IMR-90 (cell line): Measurements from ENCODE around the gene SDS. TPM values are rescaled to one million over a fixed set of nuclear protein-coding genes. Genes with fewer than 3 reads are reported as not detected.

Experiments
- ATAC-seq: fragments of 200-7000 bp; cut with Tn5 transposase; 2 replicates; pipeline ENCODE4 v1.9.1; 2020; ENCODE audit warnings: low read depth, mild to moderate bottlenecking, moderate library complexity
- BruUV-seq: library from RNA; stranded (reverse); fragments of 400-500 nt; replicated peaks from 2 replicates; lab custom pipeline; 2021; lab: Mats Ljungman, UMichigan
- CTCF ChIA-PET: fragments of 300-600 bp; formaldehyde crosslinking; extraction: SDS; loops from one replicate; lab custom pipeline; 2021; ENCODE audit warnings: antibody characterized with exemption; lab: Yijun Ruan, JAX
- POLR2A ChIA-PET: fragments of 300-600 bp; sonication (Branson Sonifier 250); formaldehyde crosslinking; loops from one replicate; lab custom pipeline; 2022; ENCODE audit warnings: antibody characterized with exemption; ENCODE audit not compliant: unreplicated experiment; lab: Charles Lee
- DNase-seq: peaks from one replicate; pipeline ENCODE4 v3.0.0; 2013
- H2AFZ ChIP-seq: replicated peaks from 2 replicates; pipeline ENCODE3; 2013; ENCODE audit warnings: low read length, mild to moderate bottlenecking; ENCODE audit not compliant: poor library complexity
- H2AK5ac ChIP-seq: 2 replicates; pipeline ENCODE4 v1.6.1; 2013; ENCODE audit warnings: low read depth, low read length, inconsistent platforms
- H2AK9ac ChIP-seq: replicated peaks from 2 replicates; pipeline ENCODE3; 2013; ENCODE audit warnings: mild to moderate bottlenecking, low read depth, low read length, moderate library complexity; ENCODE audit not compliant: poor library complexity
- H2BK120ac ChIP-seq: 2 replicates; pipeline ENCODE4 v1.6.1; 2013; ENCODE audit warnings: low read depth, low read length, inconsistent platforms
- H2BK15ac ChIP-seq: 3 replicates; pipeline ENCODE4 v1.6.1; 2013; ENCODE audit warnings: low read depth, low read length, inconsistent platforms
- H2BK20ac ChIP-seq: 2 replicates; pipeline ENCODE4 v1.6.1; 2013; ENCODE audit warnings: low read depth, mild to moderate bottlenecking, inconsistent platforms, low read length, moderate library complexity
- H2BK5ac ChIP-seq: 2 replicates; pipeline ENCODE4 v1.6.1; 2013; ENCODE audit warnings: mild to moderate bottlenecking, low read depth, low read length, inconsistent platforms; ENCODE audit not compliant: poor library complexity, severe bottlenecking
- H3K14ac ChIP-seq: replicated peaks from 2 replicates; pipeline ENCODE4 v1.6.1; 2013; ENCODE audit warnings: low read depth, low read length, inconsistent platforms
- H3K18ac ChIP-seq: 2 replicates; pipeline ENCODE4 v1.6.1; 2013; ENCODE audit warnings: low read depth, low read length, control low read depth
- H3K23ac ChIP-seq: 2 replicates; pipeline ENCODE4 v1.6.1; 2013; ENCODE audit warnings: low read depth, low read length, inconsistent platforms
- H3K27ac ChIP-seq: 2 replicates; pipeline ENCODE4 v1.5.1; 2013; ENCODE audit warnings: mild to moderate bottlenecking, control low read depth, low read length; ENCODE audit not compliant: insufficient read depth
- H3K27me3 ChIP-seq: 2 replicates; pipeline ENCODE4 v1.6.1; 2013; ENCODE audit warnings: low read length; ENCODE audit not compliant: control insufficient read depth, insufficient read depth
- H3K36me3 ChIP-seq: 2 replicates; pipeline ENCODE4 v1.6.1; 2013; ENCODE audit warnings: low read length, mixed read lengths; ENCODE audit not compliant: control insufficient read depth, insufficient read depth
- H3K4ac ChIP-seq: 2 replicates; pipeline ENCODE4 v1.6.1; 2013; ENCODE audit warnings: low read depth, low read length, inconsistent platforms
- H3K4me1 ChIP-seq: 2 replicates; pipeline ENCODE4 v1.6.1; 2013; ENCODE audit warnings: low read length, mixed read lengths; ENCODE audit not compliant: control insufficient read depth, insufficient read depth
- H3K4me2 ChIP-seq: 2 replicates; pipeline ENCODE4 v1.6.1; 2013; ENCODE audit warnings: low read depth, mild to moderate bottlenecking, control low read depth, low read length, moderate library complexity
- H3K4me3 ChIP-seq: 2 replicates; pipeline ENCODE4 v1.5.1; 2013; ENCODE audit warnings: low read depth, mild to moderate bottlenecking, control low read depth, low read length, moderate library complexity; ENCODE audit not compliant: insufficient read depth
- H3K56ac ChIP-seq: 2 replicates; pipeline ENCODE4 v1.6.1; 2013; ENCODE audit warnings: low read length, inconsistent platforms; ENCODE audit not compliant: insufficient read depth; ENCODE audit errors: extremely low read depth
- H3K79me1 ChIP-seq, 2 experiments: 2 replicates each; pipeline ENCODE4 v1.6.1; 2013; ENCODE audit warnings: low read length in 2 of 2, inconsistent platforms in 1 of 2, low read depth in 1 of 2
- H3K9ac ChIP-seq: 2 replicates; pipeline ENCODE4 v1.6.1; 2013; ENCODE audit warnings: low read depth, low read length, control low read depth
- H3K9me1 ChIP-seq: 2 replicates; pipeline ENCODE4 v1.6.1; 2013; ENCODE audit warnings: low read length, inconsistent platforms; ENCODE audit not compliant: insufficient read depth
- H3K9me3 ChIP-seq: 2 replicates; pipeline ENCODE4 v1.6.1; 2013; ENCODE audit warnings: low read length; ENCODE audit not compliant: control insufficient read depth, insufficient read depth
- H4K20me1 ChIP-seq: 2 replicates; pipeline ENCODE4 v1.6.1; 2013; ENCODE audit warnings: low read length, inconsistent platforms; ENCODE audit not compliant: insufficient read depth
- H4K5ac ChIP-seq: 2 replicates; pipeline ENCODE4 v1.6.1; 2013; ENCODE audit warnings: mild to moderate bottlenecking, low read depth, low read length, control low read depth
- H4K8ac ChIP-seq, 2 experiments: 2 replicates each; pipeline ENCODE4 v1.6.1; 2013; ENCODE audit warnings: low read depth in 2 of 2, low read length in 2 of 2, control low read depth in 1 of 2, inconsistent platforms in 1 of 2
- H4K91ac ChIP-seq: 2 replicates; pipeline ENCODE4 v1.6.1; 2013; ENCODE audit warnings: low read depth, low read length, inconsistent platforms; ENCODE audit not compliant: insufficient read depth
- CTCF ChIP-seq: conservative IDR thresholded peaks from 2 replicates; pipeline ENCODE4 v1.5.1; 2012; ENCODE audit warnings: mild to moderate bottlenecking, low read depth, low read length, improper control_type of control experiment
- MXI1 ChIP-seq: IDR thresholded peaks from 2 replicates; pipeline ENCODE4 v1.6.1; 2012; ENCODE audit warnings: low read depth, mild to moderate bottlenecking, low read length, moderate library complexity, borderline replicate concordance
- RAD21 ChIP-seq: IDR thresholded peaks from 2 replicates; pipeline ENCODE4 v1.6.1; 2012; ENCODE audit warnings: low read length, improper control_type of control experiment
- SMC3 ChIP-seq: fragments of 150-350 bp; IDR thresholded peaks from 2 replicates; pipeline ENCODE4 v1.6.1; 2016; ENCODE audit warnings: low read depth, mild to moderate bottlenecking, antibody characterized with exemption, low read length, moderate library complexity
- WGBS, 2 experiments: methylation state at CpG; one replicate each; pipeline versions ENCODE4 v1.1.5 to v1.1.7; 2013; ENCODE audit warnings: missing lambda C conversion rate in 2 of 2; ENCODE audit not compliant: insufficient read length in 1 of 2; ENCODE audit errors: extremely low coverage in 2 of 2; 5-methylcytosine and 5-hydroxymethylcytosine counted together
- dilution Hi-C: fragments of 300-500 bp; cut with HindIII; formaldehyde crosslinking; loops from one replicate; pipeline ENCODE4 v1.14.3; 2018; ENCODE audit warnings: low sequenced_read_pairs; ENCODE audit not compliant: unreplicated experiment
- in situ Hi-C: fragments of 300-500 bp; cut with MboI; formaldehyde crosslinking; loops from 3 replicates; pipeline ENCODE4 v1.14.3; 2019; ENCODE audit warnings: low sequenced_read_pairs, inconsistent platforms, mixed read lengths
- intact Hi-C: fragments of 100-400 bp; cut with micrococcal nuclease; formaldehyde crosslinking; loops from 2 replicates; pipeline ENCODE4 v1.10.0; 2022
- polyA plus RNA-seq, 3 experiments: library from polyadenylated mRNA; depleted of rRNA; stranded (reverse); fragments of >200 nt; gene quantifications; 2 replicates each; pipeline ENCODE4 v1.2.3, GENCODE V29; 2012; ENCODE audit warnings: low replicate concordance in 1 of 3
- total RNA-seq: library from RNA; depleted of rRNA; stranded (reverse); fragments of >200 nt; gene quantifications from 2 replicates; pipeline ENCODE4 v1.2.3, GENCODE V29; 2012

SDS gene
- total and polyA plus RNA-seq, 2 of the 4 experiments (the other 2 are of a cell fraction), result not detected

DNA sequence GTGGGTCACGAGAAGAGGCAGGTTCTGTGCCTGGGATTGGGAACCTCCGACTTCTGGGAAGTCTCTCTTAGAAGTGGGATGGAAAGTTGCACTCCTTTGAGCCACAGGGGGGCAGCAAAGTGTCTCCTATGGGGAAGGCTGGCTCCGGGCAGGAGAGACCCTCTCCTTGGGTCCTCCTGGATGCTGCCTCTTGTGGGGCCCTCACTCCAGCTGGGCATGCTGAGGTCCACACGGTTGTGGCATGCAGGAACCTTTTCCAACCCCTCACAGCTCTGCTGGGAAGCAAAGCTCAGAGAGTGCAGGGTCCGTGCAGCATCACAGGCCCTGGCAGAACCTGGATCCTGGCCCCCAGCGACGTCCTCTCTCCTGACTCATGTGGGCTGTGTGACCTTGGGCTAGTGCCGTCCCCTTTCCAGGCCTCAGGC is 35.9 kb upstream of the SDS start:
- H4K5ac ChIP-seq, result no peak overlapping the region
- ATAC-seq (peak; percentile 86), DNase-seq (peak; percentile 31)
- intact Hi-C loops (loop anchor here (1.0 kb wide), 1 partner anchor 473 kb away; no protein-coding TSS in a partner anchor), in situ Hi-C loops (no loop called here), dilution Hi-C loops (no loop called here)
- CTCF ChIA-PET, result interaction anchor here (0.7 kb wide), 1 partner anchor 14 kb away, joined by 3 read pairs; no protein-coding TSS in a partner anchor
- no peak overlapping the region for H4K8ac ChIP-seq
- 18% methylated on average over 2 of the region's 8 CpGs; no CpG with 5 or more reads in 1 of the 2 experiments for WGBS, 2 experiments
- H3K56ac ChIP-seq, result no peak overlapping the region
- TF ChIP-seq MXI1 (no peak), SMC3 (peak; percentile 43), RAD21 (peak; percentile 67), CTCF (peak; percentile 56)
- H3K14ac ChIP-seq, result no peak overlapping the region
- no peak overlapping the region for H2AFZ ChIP-seq
- no peak overlapping the region for H2BK120ac ChIP-seq
- H3K79me1 ChIP-seq, result no peaks in the 10 kb centered on the region
- H3K27ac ChIP-seq, result no peak overlapping the region
- H3K23ac ChIP-seq, result no peak overlapping the region
- H3K36me3 ChIP-seq, result no peaks in the 10 kb centered on the region
- no peak overlapping the region for H2AK5ac ChIP-seq
- H3K9me1 ChIP-seq, result no peaks in the 10 kb centered on the region
- H3K9me3 ChIP-seq, result no peaks in the 10 kb centered on the region
- H3K4me2 ChIP-seq, result no peak overlapping the region
- H3K18ac ChIP-seq, result no peak overlapping the region
- peaks cover 11% of the 10 kb centered on the region for H3K27me3 ChIP-seq
- no peak overlapping the region for H3K9ac ChIP-seq
- no peaks in the 10 kb centered on the region for H3K4me1 ChIP-seq
- H4K91ac ChIP-seq, result no peak overlapping the region
- BruUV-seq, result no TSS peak
- H2BK20ac ChIP-seq, result no peak overlapping the region
- no peak overlapping the region for H2BK15ac ChIP-seq
- H2AK9ac ChIP-seq, result no peak overlapping the region
- no peak overlapping the region for H3K4me3 ChIP-seq
- POLR2A ChIA-PET, result no interaction called here
- no peak overlapping the region for H3K4ac ChIP-seq
- no peaks in the 10 kb centered on the region for H4K20me1 ChIP-seq
- H2BK5ac ChIP-seq, result no peak overlapping the region
